NT2/D1 (cell line): ENCODE data around the gene TBPL1.

Experiments used
- SUZ12 ChIP-seq: IDR thresholded peaks from 2 replicates; pipeline ENCODE4 v1.6.1; 2011; ENCODE audit not compliant: insufficient read length, insufficient read depth; ENCODE audit errors: extremely low read depth
- YY1 ChIP-seq: IDR thresholded peaks from 2 replicates; pipeline ENCODE4 v1.6.1; 2011; ENCODE audit not compliant: insufficient read length, insufficient read depth
- ZNF274 ChIP-seq: IDR thresholded peaks from 2 replicates; pipeline ENCODE4 v1.6.1; 2011; ENCODE audit warnings: mild to moderate bottlenecking, low read depth, low read length

DNA sequence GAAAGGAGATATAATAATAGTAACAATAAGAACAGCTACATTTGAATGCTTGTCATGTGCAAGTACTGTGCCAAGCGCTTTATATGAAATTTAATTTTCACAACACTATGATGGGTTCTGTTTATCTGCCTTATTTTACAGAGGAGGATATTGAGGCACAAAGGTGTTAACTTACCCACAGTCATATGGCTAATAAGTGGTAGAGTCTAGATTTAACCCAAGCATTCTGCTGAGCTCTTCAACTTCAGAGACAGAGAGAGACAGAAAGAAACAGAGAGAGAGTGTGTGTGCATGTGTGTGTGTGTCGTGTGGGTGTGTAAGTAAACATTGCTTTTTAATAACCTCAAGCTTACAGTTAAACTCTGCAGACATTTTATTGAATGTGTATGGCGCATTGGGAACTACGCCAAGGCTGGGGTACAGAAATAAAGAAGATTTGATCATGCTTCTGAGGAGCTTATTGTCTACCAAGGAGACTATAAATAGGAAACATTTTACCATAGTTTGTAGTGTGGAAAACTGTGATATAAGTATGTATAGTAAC, 12.9 kb downstream of the TBPL1 start:
- TF ChIP-seq ZNF274 (no peak), YY1 (no peak), SUZ12 (no peak)
